GM20431 (cell line): ENCODE data around the gene SHC3.

Source experiments
- in situ Hi-C: fragments of 300-500 bp; cut with MseI, MboI; formaldehyde crosslinking; loops from one replicate; pipeline ENCODE4 v1.15.0; 2020; ENCODE audit warnings: low sequenced_read_pairs; ENCODE audit not compliant: unreplicated experiment

Gene SHC3

DNA sequence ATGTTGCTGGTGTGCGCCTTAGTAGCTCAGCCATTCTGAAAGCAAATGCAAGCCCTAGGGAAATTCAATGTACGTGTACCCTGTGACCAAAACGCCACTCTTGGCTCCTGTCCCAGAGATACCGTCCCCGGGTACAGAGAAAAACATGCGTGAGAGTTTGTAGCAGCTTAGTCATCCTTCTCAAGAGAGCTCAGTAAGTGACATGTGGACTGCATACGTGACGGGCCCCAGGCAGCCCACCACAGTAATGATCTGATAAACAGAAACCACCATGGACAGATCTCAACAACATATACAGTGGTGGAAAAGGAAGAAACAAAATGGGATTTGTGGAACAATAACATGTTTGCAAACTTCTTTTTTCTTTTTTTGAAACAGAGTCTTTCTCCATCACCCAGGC lies 142.2 kb downstream of the SHC3 start:
- in situ Hi-C loops = no loop called here

DNA sequence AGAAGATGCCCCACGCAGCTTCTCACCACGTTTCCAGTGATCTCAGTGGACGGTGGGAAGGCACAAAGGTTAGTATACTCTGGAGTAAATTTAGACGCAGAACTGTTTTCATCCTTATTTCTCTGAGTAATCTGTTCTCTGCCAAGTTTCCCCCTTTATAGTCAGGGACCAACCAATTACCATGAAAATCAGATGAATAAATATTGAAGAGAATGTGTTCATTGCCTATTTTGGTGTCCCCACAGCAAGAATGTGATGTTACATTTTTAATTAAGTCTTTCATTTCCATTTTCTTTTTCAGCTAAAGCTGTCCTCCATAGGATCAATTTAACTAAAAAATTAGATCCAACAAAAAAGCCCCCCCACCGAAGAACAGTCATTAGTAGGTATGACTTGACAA lies 146.0 kb downstream of the SHC3 start:
- in situ Hi-C loops = no loop called here

DNA sequence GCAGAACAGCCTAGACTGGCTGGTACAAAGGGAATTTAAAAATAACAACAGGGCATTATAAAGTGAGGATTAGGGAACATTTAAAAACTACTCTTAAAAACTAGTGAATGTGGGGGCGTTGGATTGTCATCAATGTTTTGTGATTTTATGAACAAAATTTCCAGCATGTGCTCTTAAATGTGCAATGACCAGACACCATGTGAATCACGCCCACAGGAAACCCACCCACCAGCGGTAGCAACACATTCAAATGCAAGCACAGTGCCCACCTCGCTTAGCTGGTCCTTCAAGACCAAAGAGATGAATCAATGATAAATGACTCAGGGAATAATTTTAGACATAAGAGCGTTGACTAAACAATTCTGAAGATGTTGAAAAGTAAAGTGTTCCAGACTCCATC lies 146.4 kb downstream of the SHC3 start:
- in situ Hi-C loops = no loop called here

DNA sequence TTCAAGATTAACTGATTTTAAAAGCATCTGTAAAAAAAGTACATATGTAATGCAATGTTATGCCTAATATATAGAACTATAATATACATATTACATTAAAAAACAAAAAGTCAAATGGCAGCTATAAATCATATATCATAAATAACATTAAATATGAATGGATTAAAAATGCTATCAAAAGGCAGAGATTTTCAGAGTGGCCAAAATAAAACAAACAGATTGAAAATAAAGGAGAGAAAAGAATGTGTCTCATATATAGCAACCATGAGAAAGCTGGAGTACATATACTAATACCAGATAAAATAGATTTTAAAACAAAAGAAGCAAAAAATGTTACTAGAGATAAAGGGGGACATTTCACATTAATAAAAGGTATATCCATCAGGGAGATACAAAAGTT lies 148.8 kb downstream of the SHC3 start:
- in situ Hi-C loops = no loop called here

DNA sequence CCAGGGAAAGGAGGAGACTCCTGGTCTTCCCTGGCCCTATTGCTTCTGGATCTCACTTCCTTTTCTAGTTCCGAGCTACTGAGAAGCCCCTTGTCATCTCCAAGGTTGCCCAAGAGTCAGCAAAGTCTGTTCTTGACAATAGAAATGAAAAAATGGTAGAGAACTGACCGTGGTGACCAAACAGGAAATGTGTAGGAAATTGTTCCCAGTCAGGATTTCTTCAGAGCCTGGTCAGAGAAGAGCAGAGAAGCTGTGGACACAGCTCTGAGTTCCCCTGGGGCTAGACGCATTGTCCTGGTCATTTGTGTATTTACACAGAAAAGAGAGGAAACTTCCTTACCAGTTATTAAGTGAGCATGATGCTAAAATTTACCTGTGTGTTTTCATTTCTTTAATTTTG lies 151.7 kb downstream of the SHC3 start:
- in situ Hi-C loops = no loop called here

DNA sequence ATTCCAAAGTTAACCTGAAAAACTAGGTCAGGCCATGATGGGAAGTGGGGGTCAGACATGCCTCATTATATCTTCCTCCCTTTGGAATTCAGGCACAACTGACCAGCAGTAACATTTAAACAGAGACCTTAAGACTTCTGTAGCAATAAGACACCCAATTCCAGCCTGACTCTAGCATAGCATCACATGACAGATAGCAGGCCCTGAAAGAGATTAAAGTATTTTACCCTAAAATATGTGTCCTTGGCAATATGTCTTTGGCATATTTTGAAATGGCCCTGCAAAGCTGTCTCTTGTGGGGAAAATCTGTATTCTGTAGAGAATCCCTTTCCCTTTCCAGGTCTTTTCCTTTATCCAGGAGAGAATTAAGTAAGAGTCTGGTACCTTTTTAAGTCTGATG lies 153.1 kb downstream of the SHC3 start:
- in situ Hi-C loops = no loop called here

DNA sequence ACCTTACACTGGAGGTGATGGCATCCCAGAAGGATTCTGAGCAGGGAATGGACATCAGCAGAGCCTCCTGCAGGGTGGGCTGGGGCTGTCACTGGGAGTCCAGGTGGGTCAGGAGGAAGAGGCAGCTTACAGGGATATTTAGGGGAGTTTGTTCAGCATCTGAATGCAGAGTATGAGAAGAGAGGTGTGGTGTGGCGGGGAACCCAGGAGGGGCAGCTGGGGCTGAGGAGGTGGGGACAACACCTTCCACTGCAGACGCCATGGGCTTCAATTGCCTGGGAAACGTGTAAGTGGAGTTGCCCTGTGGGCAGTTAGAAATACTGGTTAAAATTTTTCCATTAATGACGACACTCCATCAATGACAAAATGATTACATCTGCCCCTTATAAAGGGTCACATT lies 153.9 kb downstream of the SHC3 start:
- in situ Hi-C loops = no loop called here

DNA sequence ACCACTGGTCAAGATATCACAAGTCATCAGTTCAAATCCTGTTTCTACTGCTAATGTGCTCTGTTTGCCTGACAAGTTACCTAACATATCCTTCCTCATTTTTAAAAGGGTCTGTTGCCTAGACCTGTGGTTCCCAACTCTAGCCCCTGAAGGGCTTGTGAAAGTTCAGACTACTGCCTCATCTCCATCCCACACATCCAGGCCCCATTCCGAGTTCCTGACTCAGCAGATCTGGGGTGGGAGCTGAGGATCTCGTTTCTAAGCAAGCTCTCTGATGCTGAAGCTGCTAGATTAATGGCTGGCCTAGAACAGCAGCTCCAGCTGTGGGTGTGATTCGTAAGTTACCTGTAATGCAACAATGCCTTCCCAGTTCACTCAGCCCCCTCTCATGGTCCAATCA lies 154.9 kb downstream of the SHC3 start:
- in situ Hi-C loops = no loop called here

DNA sequence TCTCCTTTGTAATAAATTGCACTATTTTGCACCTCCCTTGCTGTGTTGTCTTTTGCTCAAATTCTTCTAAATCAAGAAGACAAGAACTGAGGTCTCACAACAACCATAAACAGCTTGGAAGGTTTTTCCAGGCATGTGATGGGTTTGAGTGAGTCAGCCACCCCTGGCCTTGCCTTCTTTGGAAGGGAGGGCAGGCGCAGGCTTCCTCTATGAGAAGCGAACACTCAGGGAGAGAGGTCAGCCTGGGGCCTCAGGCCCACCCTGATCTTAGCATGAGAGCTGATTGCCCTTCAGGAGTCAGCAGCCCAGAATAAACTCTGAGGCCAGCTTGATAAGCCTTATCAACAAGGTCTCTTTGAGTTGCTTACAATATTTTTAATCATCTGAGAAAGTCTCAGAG lies 155.7 kb downstream of the SHC3 start:
- in situ Hi-C loops = no loop called here

DNA sequence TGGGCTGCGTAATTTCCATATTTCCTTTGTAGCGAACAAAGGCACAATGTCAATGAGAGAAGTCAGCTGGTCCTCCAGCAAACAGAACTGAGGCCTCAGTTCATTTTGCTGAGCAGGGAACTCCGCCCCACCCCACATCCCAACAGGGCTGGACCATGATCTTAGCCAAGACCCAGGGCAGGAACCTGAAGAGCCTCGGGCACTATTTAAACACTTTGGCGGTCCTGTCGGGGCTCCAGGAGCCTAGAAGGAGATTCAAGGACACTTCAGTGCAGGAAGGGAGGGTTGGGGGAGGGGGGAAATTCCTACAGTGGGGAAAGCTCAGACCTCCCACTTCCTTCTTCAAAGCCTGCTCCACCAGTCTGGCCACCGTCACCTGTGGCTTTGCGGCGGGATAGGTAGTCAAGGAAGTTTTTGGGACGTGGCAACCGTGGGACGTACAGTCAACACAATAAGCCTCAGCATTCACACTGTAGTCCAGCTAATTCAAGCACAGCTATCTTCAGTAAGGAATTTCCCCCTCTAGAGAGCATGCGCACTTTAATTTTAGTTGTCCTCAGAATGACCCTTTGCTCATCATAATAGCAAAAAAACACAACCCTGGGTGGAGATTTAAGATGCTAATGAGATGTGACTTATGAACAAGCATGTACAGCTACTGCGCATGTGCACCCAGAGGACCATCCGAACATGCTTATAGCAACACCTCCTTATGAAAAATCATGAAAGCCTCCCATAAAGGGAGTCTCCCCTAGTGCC lies 156.4 kb downstream of the SHC3 start:
- in situ Hi-C loops = no loop called here

DNA sequence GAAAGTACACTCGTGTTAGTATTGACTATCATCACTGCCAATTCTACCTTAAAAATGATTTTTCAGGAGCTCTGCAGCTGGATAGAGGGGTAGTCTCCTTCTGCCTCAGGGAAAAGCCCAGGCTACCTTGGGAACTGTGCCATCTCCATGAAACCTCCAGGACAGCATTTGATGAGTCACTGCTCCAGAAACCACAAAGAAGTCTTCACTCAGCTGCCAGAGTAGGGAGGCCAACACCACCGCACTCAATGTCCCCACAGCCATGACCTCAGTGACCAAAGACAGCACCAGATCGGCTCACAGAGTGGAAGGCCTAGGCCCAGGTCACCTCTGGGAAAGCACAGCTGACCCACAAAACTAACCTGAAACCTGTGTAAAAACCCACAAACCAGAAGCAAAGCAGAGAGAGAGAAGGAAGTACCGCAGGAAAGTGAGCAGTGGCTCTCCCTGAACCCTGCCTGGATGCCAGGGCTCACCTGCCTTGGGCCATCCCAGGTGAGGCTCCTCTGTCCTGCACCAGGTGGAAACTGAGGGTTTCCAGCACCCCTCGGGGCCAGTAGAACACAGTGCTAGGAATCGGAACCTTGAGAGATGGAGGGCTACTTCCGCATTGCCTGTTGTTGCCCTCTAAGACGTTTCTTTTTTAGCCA lies 157.3 kb downstream of the SHC3 start:
- in situ Hi-C loops = no loop called here

DNA sequence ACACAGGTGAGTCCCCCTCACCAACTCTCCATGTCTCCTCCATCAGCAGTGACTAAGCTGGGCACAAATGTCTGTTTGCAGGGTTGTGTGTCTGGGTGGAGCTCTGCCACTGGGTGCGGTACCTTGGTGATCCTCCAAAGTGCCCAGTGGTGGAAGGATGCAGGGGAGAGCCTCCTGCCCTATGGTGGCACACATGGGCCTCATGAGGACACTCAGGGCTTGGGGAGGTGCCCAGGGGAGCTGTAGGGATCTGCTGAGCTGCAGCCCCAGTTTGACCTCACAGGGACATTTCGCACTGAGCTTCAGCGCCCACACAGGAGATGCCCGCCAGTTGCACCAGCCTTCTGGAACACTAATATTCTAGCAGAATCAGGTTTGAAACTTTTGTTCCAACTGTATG lies 157.9 kb downstream of the SHC3 start:
- in situ Hi-C loops = no loop called here

DNA sequence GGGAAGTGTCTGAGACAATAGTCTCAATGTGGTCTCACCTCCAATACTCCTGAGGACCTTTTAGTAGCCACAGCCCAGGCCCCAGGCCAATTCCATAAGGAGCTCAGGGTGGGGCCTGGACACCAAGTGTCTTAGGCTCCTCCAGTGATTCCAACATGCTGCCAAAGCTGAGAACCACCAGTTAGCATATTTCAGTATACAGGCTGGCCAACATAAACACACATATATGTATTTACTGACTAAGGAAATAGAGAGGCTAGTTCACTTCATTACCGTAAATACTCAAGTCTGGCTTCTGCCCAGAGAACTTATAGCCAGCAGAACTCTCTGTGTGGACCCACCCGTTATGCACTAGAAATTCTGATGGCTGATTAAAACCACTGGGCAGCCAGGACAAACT lies 163.3 kb downstream of the SHC3 start:
- in situ Hi-C loops = no loop called here

DNA sequence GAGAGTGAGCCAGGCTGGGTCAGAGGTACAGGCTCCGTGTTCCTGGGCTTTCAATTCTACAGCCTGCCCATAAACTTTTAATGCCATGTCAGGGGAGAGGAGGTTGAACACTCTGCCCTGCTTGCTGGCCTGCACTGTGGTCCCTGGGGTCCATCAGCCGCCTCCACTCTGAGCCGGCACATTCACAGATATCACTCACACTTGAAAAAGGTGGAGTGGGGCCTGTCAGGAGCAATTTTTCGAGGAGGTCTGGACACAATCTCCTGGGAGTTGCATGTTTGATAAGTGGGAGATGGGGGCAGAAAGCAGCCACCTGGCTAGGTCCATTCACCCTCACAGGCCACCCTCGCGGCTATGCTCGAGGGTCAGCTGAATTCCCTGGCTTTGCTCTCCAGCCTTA lies 164.5 kb downstream of the SHC3 start:
- in situ Hi-C loops = no loop called here

DNA sequence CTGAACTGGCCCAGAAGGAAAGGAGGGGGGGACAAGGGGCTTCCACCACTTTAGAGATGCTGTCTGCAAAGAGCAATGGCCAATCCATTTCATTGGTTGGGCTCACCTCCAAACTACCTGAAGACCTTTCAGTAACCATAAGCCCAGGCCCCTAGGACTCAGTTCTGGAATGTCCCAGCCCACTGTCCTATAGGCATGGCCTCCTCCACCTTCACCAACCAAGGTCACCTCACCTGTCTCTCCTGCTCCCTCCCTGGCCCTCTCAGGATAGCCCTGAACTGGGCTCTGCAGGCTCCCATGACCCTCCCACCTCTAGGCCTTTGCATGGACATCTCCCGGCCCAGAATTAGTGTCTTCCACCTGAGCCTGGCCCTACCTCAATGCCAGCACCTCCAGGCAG lies 165.0 kb downstream of the SHC3 start:
- in situ Hi-C loops = no loop called here

DNA sequence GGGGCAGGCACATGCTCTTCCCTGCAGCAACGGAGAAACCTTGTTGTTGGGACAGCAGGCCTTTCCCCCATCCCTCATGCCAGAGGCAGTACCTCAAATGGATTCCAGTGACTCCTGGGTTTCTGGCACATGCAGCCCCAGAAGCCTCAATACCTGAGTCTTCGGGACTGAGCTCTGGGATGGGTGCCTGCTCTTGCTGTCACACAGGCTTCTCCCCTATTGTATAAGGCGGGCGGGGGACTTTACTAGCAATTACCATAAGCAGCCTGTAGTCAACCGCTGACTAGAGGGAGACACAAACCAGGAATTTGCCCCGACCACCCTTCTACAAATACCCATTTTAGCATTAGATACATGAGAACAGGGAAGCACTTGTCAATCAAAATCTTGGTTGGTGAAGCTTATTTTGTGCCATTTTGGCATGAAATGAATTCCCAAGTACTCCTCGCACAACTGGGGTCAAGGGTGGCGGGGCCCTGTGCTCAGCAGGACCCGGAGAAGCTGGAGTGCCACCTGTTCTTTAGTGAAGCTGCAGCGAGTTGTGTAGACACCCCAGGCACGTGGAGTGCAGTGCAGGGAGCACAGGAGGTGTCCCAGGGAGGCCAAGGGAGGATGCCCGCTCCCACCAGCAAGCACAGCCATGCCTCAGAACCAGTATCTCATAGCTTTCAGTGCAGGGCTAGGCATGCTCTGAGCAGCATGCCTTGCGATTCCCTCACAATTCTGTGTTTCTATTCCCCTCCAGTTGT lies 166.2 kb downstream of the SHC3 start:
- in situ Hi-C loops = no loop called here

DNA sequence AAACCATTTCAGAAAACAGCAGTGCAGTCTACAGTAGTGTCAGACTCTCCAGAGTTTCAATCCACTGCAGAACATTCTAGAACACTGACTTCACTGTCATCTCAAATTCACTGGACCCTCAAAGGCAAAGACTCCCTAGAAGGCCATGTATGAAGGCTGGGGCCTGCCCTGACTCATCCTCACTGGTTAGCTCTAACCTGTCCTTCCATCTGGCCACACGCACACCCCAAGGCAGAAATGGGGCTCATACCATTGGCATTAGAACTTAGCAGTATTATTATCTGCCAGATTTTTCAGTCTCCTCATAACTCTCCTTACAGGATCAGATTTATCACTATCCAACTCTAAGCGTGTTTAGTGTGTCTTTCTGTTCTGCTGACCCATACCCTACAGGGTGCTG lies 166.9 kb downstream of the SHC3 start:
- in situ Hi-C loops = no loop called here

DNA sequence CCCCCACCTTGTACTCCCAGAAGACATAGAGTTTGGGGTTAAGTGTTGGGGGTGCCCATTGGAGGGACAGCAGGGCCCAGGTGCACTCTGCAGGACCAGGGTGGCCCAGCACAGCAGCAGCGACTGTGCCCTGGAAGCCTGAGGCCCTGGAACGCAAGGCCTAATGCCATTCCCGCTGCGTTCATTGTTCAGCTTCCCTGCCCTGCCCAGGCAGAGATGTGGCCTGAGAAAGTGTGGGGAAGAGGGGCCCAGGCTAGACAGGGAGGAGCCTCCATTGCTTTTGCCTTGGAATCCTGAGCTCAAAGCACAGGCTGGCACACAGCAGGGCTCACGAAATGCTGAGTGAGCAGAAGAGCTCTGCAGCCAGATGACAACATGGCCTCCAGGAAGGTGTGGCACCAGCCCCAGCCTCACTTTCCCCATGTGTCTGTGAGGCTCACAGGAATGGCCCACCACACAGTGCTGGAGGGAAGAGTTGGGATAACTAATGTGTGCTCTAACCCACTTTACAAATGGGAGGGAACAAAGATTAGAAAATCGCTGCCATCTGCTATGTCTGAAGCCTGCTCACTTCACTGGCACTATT lies 168.0 kb downstream of the SHC3 start:
- in situ Hi-C loops = no loop called here

DNA sequence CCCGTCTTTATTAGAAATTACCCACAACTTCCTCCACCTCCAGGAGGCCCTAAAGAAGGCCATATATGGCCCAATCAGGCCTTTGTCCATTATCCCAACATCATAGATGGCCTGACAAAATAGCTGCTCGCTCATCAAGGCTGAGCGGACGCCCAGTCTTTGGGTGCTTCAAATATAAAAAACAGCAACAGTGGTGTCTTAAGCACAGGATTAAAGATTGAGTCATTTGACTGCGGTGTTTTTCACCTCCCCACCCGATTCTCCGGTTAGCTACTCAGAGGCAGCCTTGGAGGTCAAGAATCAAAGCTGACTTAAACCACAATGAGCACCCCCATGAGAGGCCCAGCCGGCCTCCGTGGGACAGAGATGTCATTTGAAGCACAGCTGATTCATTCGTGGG lies 168.6 kb downstream of the SHC3 start:
- in situ Hi-C loops = no loop called here

DNA sequence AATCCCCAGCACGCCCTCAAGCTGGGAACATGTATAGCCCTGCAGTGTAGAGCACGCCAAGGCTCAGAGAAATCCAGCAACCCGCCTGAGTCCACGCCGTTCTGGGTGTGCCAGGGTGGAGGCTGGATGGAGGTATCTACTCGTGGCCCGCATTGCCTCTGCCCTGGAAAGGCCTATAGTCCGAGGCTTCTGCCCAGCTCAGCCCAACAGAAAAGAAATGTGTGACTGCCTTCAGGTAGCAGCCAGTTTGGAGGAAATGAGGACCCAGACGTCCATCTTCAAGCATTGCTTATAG lies 169.1 kb downstream of the SHC3 start:
- in situ Hi-C loops = loop anchor here (10.0 kb wide), 1 partner anchor 415 kb away; no protein-coding TSS in a partner anchor
